Measurements from ENCODE around the gene FGG.

The FGG gene

DNA sequence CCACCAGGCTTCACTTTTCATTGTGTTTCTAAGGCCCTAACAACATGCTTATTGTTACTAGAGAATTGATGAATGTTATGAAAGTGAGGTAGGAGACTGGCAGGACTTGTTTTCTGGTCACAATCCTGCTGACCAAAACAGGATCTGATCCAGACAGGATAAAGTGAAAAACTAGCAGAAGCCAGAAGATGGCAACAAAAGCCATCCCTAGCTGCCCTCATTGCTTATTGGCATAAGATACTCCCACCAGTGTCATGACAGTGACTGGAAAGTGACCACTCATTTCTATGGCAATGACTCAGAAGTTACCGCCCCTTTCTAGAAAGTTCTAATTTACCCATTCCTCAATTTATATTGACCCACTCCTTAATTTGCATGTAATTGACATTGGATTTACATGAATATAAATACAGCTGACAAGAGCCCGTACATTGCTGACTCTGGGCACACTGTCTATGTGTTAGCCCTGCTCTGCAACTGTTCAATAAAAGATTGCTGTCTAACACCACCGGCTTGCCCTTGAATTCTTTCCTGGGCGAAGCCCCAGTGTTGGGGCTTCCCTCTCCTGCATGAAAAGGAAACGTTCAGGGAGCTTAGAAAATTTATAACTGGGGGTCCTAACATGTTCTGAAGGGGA lies 30.0 kb upstream of the FGG start:
- Histone ChIP-seq H3K4me3 (ENCODE audit: low read depth, low read length) (no peak overlapping the region), H3K4me1 (ENCODE audit: control insufficient read depth, insufficient read depth, low read length) (no peaks in the 10 kb centered on the region), H3K27ac (ENCODE audit: extremely low read depth, low read depth, low read length) (no peak overlapping the region), H3K36me3 (ENCODE audit: control insufficient read depth in 2 of 2, insufficient read depth in 1 of 2, low read length in 2 of 2) (no peaks in the 10 kb centered on the region), H3K9me3 (ENCODE audit: control insufficient read depth, insufficient read depth, low read depth, low read length) (no peaks in the 10 kb centered on the region)
- no peak for TF ChIP-seq ZFP69B (tag by site-specific recombination; IDR thresholded peaks at IDR 0.05)
- TF ChIP-seq ZXDB (tag by site-specific recombination; IDR thresholded peaks at IDR 0.05), result no peak
- TF ChIP-seq ZNF623 (tag by site-specific recombination; IDR thresholded peaks at IDR 0.05), result no peak
- TF ChIP-seq GLI4 (tag by site-specific recombination; IDR thresholded peaks at IDR 0.05), result no peak
- no peak for TF ChIP-seq ZNF416 (tag by site-specific recombination; IDR thresholded peaks at IDR 0.05)
- TF ChIP-seq ZNF501 (tag by site-specific recombination; IDR thresholded peaks at IDR 0.05), result no peak
- TF ChIP-seq SCRT1 (tag by site-specific recombination; IDR thresholded peaks at IDR 0.05; ENCODE audit: borderline replicate concordance), result no peak
- no peak for TF ChIP-seq ZNF350 (tag by site-specific recombination; IDR thresholded peaks at IDR 0.05)
- ChIA-PET CTCF (interaction anchor here (0.6 to 1.1 kb wide), 4 partner anchors 24 to 803 kb away, joined by 3 read pairs; no protein-coding TSS in a partner anchor), POLR2A (no interaction called here)

DNA sequence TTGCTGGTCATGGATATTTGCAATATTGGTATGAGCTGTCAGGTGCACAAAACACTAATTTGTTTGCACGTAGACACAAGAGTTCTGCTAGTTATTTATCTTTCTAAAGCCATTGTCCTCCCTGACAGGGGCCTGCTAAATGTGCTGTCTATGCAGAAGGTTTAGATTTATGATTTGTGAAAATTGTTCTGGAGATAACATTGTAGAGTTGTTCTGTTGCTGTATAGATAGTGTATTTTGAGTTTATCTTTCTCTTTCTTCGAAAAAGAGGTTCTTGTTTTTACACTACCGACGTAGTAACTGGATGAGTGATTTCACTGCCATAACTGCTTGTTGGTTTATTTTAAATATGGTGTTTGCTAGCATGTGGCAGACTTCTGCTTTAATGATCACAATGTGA lies 28.5 kb upstream of the FGG start:
- H3K4me3 ChIP-seq (ENCODE audit: low read depth, low read length), result no peak overlapping the region
- TF ChIP-seq SP3 (tag by site-specific recombination; IDR thresholded peaks at IDR 0.05) (no peak), REST (tag by site-specific recombination; IDR thresholded peaks at IDR 0.05) (no peak), ZNF561 (tag by site-specific recombination; IDR thresholded peaks at IDR 0.05; ENCODE audit: borderline replicate concordance) (no peak), TCF7L2 (IDR thresholded peaks at IDR 0.05; ENCODE audit: borderline replicate concordance, low read depth, low read length) (no peak), ZNF658 (tag by site-specific recombination; IDR thresholded peaks at IDR 0.05) (no peak), ZNF16 (tag by site-specific recombination; IDR thresholded peaks at IDR 0.05; ENCODE audit: low read depth) (no peak), ZNF544 (tag by site-specific recombination; IDR thresholded peaks at IDR 0.05) (no peak), ZNF335 (tag by site-specific recombination; conservative IDR thresholded peaks at IDR 0.05) (no peak), YY2 (tag by site-specific recombination; IDR thresholded peaks at IDR 0.05) (no peak), ZNF239 (tag by site-specific recombination; IDR thresholded peaks at IDR 0.05) (no peak), SP7 (tag by site-specific recombination; IDR thresholded peaks at IDR 0.05) (no peak), ZNF830 (tag by site-specific recombination; IDR thresholded peaks at IDR 0.05; ENCODE audit: low read depth) (no peak), ZNF629 (tag by site-specific recombination; IDR thresholded peaks at IDR 0.05) (no peak), ZNF133 (tag by site-specific recombination; IDR thresholded peaks at IDR 0.05) (no peak), ZNF398 (tag by site-specific recombination; IDR thresholded peaks at IDR 0.05) (no peak)
- TF ChIP-seq, protein P1, sequence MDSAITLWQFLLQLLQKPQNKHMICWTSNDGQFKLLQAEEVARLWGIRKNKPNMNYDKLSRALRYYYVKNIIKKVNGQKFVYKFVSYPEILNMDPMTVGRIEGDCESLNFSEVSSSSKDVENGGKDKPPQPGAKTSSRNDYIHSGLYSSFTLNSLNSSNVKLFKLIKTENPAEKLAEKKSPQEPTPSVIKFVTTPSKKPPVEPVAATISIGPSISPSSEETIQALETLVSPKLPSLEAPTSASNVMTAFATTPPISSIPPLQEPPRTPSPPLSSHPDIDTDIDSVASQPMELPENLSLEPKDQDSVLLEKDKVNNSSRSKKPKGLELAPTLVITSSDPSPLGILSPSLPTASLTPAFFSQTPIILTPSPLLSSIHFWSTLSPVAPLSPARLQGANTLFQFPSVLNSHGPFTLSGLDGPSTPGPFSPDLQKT (IDR thresholded peaks at IDR 0.05; ENCODE audit: borderline replicate concordance, low read depth, low read length), result no peak
- no peaks in the 10 kb centered on the region for H3K4me1 ChIP-seq (ENCODE audit: control insufficient read depth, insufficient read depth, low read length)
- ChIA-PET POLR2A (no interaction called here), CTCF (interaction anchor here (0.8 to 1.0 kb wide), 2 partner anchors 17 to 138 kb away, joined by 4 to 7 read pairs; no protein-coding TSS in a partner anchor)
- no peaks in the 10 kb centered on the region for H3K9me3 ChIP-seq (ENCODE audit: control insufficient read depth, insufficient read depth, low read depth, low read length)
- H3K36me3 ChIP-seq (ENCODE audit: control insufficient read depth in 2 of 2, insufficient read depth in 1 of 2, low read length in 2 of 2), result no peaks in the 10 kb centered on the region
- H3K27ac ChIP-seq (ENCODE audit: extremely low read depth, low read depth, low read length), result no peak overlapping the region

All from HEK293 (cell line).